IMR-90 (cell line): Measurements from ENCODE around the gene XPA.

ENCODE experiments used
- BHLHE40 ChIP-seq: fragments of 150-350 bp; IDR thresholded peaks from 2 replicates; pipeline ENCODE4 v1.6.1; 2016; ENCODE audit warnings: mild to moderate bottlenecking, low read depth, low read length
- CTCF ChIP-seq: conservative IDR thresholded peaks from 2 replicates; pipeline ENCODE4 v1.5.1; 2012; ENCODE audit warnings: mild to moderate bottlenecking, low read depth, low read length, improper control_type of control experiment
- FOS ChIP-seq: fragments of 150-350 bp; IDR thresholded peaks from 2 replicates; pipeline ENCODE4 v1.6.1; 2016; ENCODE audit warnings: low read depth, low read length
- MAFK ChIP-seq: IDR thresholded peaks from 2 replicates; pipeline ENCODE4 v1.6.1; 2012; ENCODE audit warnings: low read depth, low read length, improper control_type of control experiment
- MAZ ChIP-seq: IDR thresholded peaks from 2 replicates; pipeline ENCODE4 v1.6.1; 2012; ENCODE audit warnings: low read depth, mild to moderate bottlenecking, low read length, improper control_type of control experiment, moderate library complexity, borderline replicate concordance
- MXI1 ChIP-seq: IDR thresholded peaks from 2 replicates; pipeline ENCODE4 v1.6.1; 2012; ENCODE audit warnings: low read depth, mild to moderate bottlenecking, low read length, moderate library complexity, borderline replicate concordance
- NFE2L2 ChIP-seq: fragments of 150-350 bp; IDR thresholded peaks from 2 replicates; pipeline ENCODE4 v1.6.1; 2016; ENCODE audit warnings: low read depth, mild to moderate bottlenecking, low read length
- POLR2A ChIP-seq: IDR thresholded peaks from 2 replicates; pipeline ENCODE4 v1.6.1; 2012; ENCODE audit warnings: mild to moderate bottlenecking, low read depth, low read length
- RAD21 ChIP-seq: IDR thresholded peaks from 2 replicates; pipeline ENCODE4 v1.6.1; 2012; ENCODE audit warnings: low read length, improper control_type of control experiment
- RCOR1 ChIP-seq: IDR thresholded peaks from 2 replicates; pipeline ENCODE4 v1.6.1; 2012; ENCODE audit warnings: mild to moderate bottlenecking, low read length, improper control_type of control experiment; ENCODE audit not compliant: insufficient replicate concordance
- SMC3 ChIP-seq: fragments of 150-350 bp; IDR thresholded peaks from 2 replicates; pipeline ENCODE4 v1.6.1; 2016; ENCODE audit warnings: low read depth, mild to moderate bottlenecking, antibody characterized with exemption, low read length, moderate library complexity
- TF ChIP-seq, protein P1 (sequence below): fragments of 150-350 bp; IDR thresholded peaks from 2 replicates; pipeline ENCODE4 v1.6.1; 2017; ENCODE audit warnings: mild to moderate bottlenecking, antibody characterized with exemption, low read length, low read depth

- no peak for TF ChIP-seq RAD21
- no peak for TF ChIP-seq CTCF
- no peak for TF ChIP-seq BHLHE40
- no peak for TF ChIP-seq MAFK
- no peak for TF ChIP-seq POLR2A
- no peak for TF ChIP-seq NFE2L2
- no peak for TF ChIP-seq FOS
- TF ChIP-seq RCOR1 = no peak
- TF ChIP-seq SMC3 = no peak
- TF ChIP-seq MXI1 = no peak
- TF ChIP-seq, protein P1, sequence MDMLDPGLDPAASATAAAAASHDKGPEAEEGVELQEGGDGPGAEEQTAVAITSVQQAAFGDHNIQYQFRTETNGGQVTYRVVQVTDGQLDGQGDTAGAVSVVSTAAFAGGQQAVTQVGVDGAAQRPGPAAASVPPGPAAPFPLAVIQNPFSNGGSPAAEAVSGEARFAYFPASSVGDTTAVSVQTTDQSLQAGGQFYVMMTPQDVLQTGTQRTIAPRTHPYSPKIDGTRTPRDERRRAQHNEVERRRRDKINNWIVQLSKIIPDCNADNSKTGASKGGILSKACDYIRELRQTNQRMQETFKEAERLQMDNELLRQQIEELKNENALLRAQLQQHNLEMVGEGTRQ = no peak
- no peak for TF ChIP-seq MAZ
These were observed 2.4 kb downstream of the XPA start for GRCh38 chr9:97694769-97695168.
